ENCODE results near the gene DMRT2.

DNA sequence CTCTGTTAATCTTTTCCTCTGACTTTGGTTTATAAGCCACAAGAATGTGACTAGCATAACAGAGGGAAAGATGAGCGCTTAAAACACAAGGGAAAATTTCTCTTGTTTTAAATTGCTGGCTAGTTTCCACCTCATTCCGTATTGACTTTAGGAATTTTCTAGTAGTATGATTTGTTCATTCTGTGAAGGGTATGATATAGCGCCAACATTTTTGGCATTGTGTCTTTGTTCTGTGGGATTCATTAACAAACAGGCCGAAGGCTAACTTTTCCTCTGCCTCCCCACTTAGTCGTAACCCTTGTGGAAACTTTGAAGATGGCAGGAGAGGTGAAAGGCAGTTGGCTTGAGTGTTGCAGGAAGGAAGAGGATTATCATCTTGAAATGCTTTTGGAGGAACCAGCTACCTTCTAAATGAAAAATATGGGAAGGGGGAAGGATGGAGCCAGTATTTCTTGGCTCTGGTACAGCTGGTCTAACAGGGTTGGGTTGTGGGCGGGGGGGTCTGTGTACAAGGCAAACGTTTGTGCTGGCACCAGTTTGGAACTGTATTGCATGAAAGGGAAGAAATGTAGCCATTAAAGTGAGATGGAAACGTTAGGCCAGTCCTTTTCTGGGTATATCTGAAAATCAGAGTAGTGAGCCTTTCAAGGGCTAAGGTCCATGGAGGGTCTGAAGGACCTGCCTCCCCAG lies 21.5 kb upstream of the DMRT2 start:
- TF ChIP-seq, protein P1, sequence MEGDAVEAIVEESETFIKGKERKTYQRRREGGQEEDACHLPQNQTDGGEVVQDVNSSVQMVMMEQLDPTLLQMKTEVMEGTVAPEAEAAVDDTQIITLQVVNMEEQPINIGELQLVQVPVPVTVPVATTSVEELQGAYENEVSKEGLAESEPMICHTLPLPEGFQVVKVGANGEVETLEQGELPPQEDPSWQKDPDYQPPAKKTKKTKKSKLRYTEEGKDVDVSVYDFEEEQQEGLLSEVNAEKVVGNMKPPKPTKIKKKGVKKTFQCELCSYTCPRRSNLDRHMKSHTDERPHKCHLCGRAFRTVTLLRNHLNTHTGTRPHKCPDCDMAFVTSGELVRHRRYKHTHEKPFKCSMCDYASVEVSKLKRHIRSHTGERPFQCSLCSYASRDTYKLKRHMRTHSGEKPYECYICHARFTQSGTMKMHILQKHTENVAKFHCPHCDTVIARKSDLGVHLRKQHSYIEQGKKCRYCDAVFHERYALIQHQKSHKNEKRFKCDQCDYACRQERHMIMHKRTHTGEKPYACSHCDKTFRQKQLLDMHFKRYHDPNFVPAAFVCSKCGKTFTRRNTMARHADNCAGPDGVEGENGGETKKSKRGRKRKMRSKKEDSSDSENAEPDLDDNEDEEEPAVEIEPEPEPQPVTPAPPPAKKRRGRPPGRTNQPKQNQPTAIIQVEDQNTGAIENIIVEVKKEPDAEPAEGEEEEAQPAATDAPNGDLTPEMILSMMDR (conservative IDR thresholded peaks at IDR 0.05; ENCODE audit: low read depth, low read length): no peak
- TF ChIP-seq EZH2 (IDR thresholded peaks at IDR 0.05; ENCODE audit: low read length, unreplicated experiment): no peak
- TF ChIP-seq EZH2phosphoT487 (IDR thresholded peaks at IDR 0.05; ENCODE audit: borderline replicate concordance, low read length): no peak

All from PC-3 (cell line).